Lung (tissue), 12 donors: ENCODE data around the gene SLC2A4. TPM values are rescaled to one million over a fixed set of nuclear protein-coding genes. Genes with fewer than 3 reads are reported as not detected.

Source experiments
- ATAC-seq: fragments of 200-7000 bp; cut with Tn5 transposase; one replicate; pipeline ENCODE4 v1.9.1; 2020; ENCODE audit warnings: moderate number of reproducible peaks; ENCODE audit not compliant: insufficient read depth, low FRiP score
- DNase-seq, 3 donors: peaks; one replicate each; pipeline ENCODE4 v3.0.0-alpha.2; 2013 to 2017
- H3K27ac ChIP-seq, 2 donors: one replicate each; pipeline ENCODE4 v1.5.1; 2013; ENCODE audit warnings: mild to moderate bottlenecking in 2 of 2, moderate library complexity in 2 of 2, control low read depth in 1 of 2, inconsistent platforms in 1 of 2, low read depth in 1 of 2, low read length in 1 of 2
- H3K27me3 ChIP-seq, 3 donors: one replicate each; pipeline ENCODE4 v1.5.1; 2013; ENCODE audit warnings: low read length in 2 of 3; ENCODE audit not compliant: control insufficient read depth in 3 of 3, insufficient read depth in 3 of 3
- H3K36me3 ChIP-seq, 4 donors: one replicate each; pipeline ENCODE4 v1.5.1; 2013; ENCODE audit warnings: low read length in 4 of 4, mild to moderate bottlenecking in 1 of 4, moderate library complexity in 1 of 4; ENCODE audit not compliant: control insufficient read depth in 4 of 4, insufficient read depth in 4 of 4
- H3K4me1 ChIP-seq, 5 donors: one replicate each; pipeline ENCODE4 v1.5.1; 2013; ENCODE audit warnings: low read length in 5 of 5, mild to moderate bottlenecking in 2 of 5, moderate library complexity in 1 of 5; ENCODE audit not compliant: control insufficient read depth in 5 of 5, insufficient read depth in 5 of 5
- H3K4me3 ChIP-seq: one replicate; pipeline ENCODE4 v1.5.1; 2013; ENCODE audit warnings: mild to moderate bottlenecking, control low read depth, moderate library complexity
- H3K9ac ChIP-seq, 2 donors: one replicate each; pipeline ENCODE4 v1.5.1; 2013; ENCODE audit warnings: low read length in 2 of 2, control low read depth in 1 of 2; ENCODE audit not compliant: insufficient read depth in 1 of 2
- H3K9me3 ChIP-seq, 4 donors: one replicate each; pipeline ENCODE4 v1.5.1; 2013; ENCODE audit warnings: low read length in 3 of 4, mild to moderate bottlenecking in 1 of 4, moderate library complexity in 1 of 4; ENCODE audit not compliant: control insufficient read depth in 4 of 4, insufficient read depth in 3 of 4
- WGBS, 2 donors: extraction: QIAGEN DNeasy Blood & Tissue Kit; methylation state at CpG; one replicate each; pipeline ENCODE4 v1.1.7; 2013; 5-methylcytosine and 5-hydroxymethylcytosine counted together
- polyA plus RNA-seq, 2 donors: library from polyadenylated mRNA; stranded (reverse); fragments of 200-250 nt; gene quantifications; one replicate each; pipeline ENCODE4 v1.2.1, GENCODE V29; 2013
- total RNA-seq, 2 donors: library from RNA; depleted of rRNA in 1 of 2; stranded (reverse); fragments of >200 nt in 1 of 2; gene quantifications; one replicate each; pipeline ENCODE4 v1.2.1, GENCODE V29; 2014 to 2021
- TF ChIP-seq, protein P1 (sequence below): IDR thresholded peaks from 2 replicates; pipeline ENCODE4 v1.5.1; 2012; ENCODE audit warnings: mild to moderate bottlenecking; ENCODE audit errors: control extremely low read depth, extremely low read depth
- donor health status: control.
- donor health status: control.
- donor health status: Bipolar disorder and iron deficiency.
- donor health status: healthy.
- donor health status: DM: yes; HTN: yes; CAD: no.

The SLC2A4 gene
- total and polyA plus RNA-seq, 4 donors = 1.1 to 2.0 (median 1.2) TPM

DNA sequence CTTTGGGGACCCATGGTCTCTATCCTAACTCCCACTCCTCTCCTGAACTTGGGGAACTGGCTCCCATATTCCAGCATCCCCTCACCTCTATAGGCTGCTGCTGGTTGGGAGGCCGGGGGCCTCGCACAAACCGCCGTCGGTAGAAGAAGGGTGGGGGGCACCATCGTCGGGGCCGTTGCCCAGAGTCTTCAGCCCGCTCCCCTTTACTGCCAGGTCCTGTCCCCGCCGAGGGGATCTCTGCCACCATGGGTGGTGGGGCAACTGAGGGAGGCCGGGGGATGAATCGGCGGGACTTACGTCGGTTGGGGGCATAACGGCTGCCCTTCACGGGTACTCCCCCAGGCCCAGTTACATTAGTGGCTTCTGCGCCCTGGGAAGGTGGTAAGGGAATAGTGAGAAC lies 8.6 kb downstream of the SLC2A4 start:
- WGBS, 2 donors = 91 to 94% methylated on average over 19 of the region's 19 CpGs
- TF ChIP-seq, protein P1, sequence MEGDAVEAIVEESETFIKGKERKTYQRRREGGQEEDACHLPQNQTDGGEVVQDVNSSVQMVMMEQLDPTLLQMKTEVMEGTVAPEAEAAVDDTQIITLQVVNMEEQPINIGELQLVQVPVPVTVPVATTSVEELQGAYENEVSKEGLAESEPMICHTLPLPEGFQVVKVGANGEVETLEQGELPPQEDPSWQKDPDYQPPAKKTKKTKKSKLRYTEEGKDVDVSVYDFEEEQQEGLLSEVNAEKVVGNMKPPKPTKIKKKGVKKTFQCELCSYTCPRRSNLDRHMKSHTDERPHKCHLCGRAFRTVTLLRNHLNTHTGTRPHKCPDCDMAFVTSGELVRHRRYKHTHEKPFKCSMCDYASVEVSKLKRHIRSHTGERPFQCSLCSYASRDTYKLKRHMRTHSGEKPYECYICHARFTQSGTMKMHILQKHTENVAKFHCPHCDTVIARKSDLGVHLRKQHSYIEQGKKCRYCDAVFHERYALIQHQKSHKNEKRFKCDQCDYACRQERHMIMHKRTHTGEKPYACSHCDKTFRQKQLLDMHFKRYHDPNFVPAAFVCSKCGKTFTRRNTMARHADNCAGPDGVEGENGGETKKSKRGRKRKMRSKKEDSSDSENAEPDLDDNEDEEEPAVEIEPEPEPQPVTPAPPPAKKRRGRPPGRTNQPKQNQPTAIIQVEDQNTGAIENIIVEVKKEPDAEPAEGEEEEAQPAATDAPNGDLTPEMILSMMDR = no peak
- Histone ChIP-seq H3K36me3 (no peaks in the 10 kb centered on the region), H3K4me3 (no peak overlapping the region), H3K9ac (no peak overlapping the region), H3K27ac (no peak overlapping the region), H3K9me3 (no peaks in the 10 kb centered on the region), H3K27me3 (peaks cover 0 to 25% (median 15%) of the 10 kb centered on the region in 3 donors), H3K4me1 (peaks cover 2 to 14% (median 10%) of the 10 kb centered on the region in 5 donors)
- DNase-seq (no peak), ATAC-seq (no peak)

DNA sequence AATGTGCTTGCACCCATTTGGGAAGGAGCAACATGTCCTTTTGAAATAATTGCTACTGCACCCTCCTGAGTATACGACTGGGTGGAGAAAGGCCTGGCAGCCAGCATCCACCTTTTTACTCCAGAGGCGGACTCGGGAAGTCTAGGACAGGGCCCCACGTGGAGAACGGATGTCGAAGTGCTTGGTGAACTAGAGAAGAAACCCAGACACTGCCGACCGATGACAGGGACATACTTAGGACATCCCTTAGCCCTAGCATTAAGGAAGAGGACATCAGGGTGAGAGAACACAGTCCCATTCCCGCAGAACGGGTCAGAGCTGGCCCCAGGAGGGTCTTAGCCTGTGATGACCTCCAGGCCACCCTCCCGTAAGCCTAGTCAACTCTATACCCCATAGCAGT lies 9.2 kb downstream of the SLC2A4 start:
- TF ChIP-seq, protein P1 = no peak
- Histone ChIP-seq H3K4me1 (peaks cover 2 to 14% (median 10%) of the 10 kb centered on the region in 5 donors), H3K9me3 (no peaks in the 10 kb centered on the region), H3K9ac (no peak overlapping the region), H3K27ac (no peak overlapping the region), H3K36me3 (no peaks in the 10 kb centered on the region), H3K4me3 (no peak overlapping the region), H3K27me3 (peaks cover 0 to 30% (median 21%) of the 10 kb centered on the region in 3 donors)
- no peak for ATAC-seq
- no peak for DNase-seq
- 86 to 90% methylated on average over 11 of the region's 11 CpGs for WGBS, 2 donors

DNA sequence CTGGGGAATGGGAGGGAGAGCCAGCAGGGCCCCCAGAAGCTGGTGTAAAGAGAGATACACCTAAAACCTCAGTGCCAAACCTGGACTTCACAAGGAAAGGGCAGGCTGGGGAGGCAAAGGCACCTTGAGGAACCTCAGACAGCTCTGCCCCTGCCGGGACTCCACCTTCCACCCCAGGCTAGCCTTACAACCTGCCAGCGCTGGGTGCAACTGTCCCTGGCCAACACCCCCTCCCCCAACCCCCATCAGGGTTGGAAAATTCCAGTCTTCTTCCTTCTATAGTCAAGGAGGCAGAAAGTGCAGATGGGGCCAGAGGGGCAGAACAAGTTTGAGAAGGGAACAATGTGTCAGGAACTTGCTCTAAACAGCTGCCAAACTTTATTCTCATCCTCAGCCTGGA lies 10.7 kb downstream of the SLC2A4 start:
- 73 to 78% methylated on average over 2 of the region's 2 CpGs for WGBS, 2 donors
- H3K9me3 ChIP-seq = no peaks in the 10 kb centered on the region
- DNase-seq (no peak), ATAC-seq (no peak)
- TF ChIP-seq, protein P1 = no peak
- no peak overlapping the region for H3K4me3 ChIP-seq
- H3K9ac ChIP-seq = no peak overlapping the region
- peaks cover 0 to 37% (median 24%) of the 10 kb centered on the region in 3 donors for H3K27me3 ChIP-seq
- H3K36me3 ChIP-seq = no peaks in the 10 kb centered on the region
- no peak overlapping the region for H3K27ac ChIP-seq
- H3K4me1 ChIP-seq = peaks cover 2 to 14% (median 11%) of the 10 kb centered on the region in 5 donors

DNA sequence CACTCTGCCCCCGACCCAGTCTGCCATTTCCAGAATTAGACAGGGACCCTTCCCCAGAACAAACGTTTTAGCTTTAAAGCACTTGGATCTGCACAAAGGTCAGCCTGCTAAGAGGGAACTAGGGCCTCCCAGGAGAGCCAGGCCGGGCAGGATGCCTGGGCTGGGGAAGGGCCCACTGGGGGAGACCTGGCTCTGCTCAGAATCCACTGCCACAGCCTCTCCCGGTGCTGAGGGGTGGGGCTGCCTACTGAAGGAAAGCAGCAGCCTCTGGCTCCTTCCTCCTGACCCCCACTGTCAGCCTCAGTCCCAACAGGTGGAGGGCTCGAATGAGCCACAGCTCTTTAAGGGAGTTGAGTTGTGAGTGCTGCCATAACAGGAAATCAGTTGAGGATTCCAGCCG lies 11.2 kb downstream of the SLC2A4 start:
- H3K27me3 ChIP-seq = peaks cover 0 to 37% (median 24%) of the 10 kb centered on the region in 3 donors
- WGBS, 2 donors = 39 to 43% methylated on average over 6 of the region's 6 CpGs
- H3K4me1 ChIP-seq = peaks cover 2 to 14% (median 11%) of the 10 kb centered on the region in 5 donors
- TF ChIP-seq, protein P1 = no peak
- ATAC-seq = no peak
- H3K36me3 ChIP-seq = no peaks in the 10 kb centered on the region
- no peak overlapping the region for H3K27ac ChIP-seq
- no peaks in the 10 kb centered on the region for H3K9me3 ChIP-seq
- no peak overlapping the region for H3K4me3 ChIP-seq
- peak in 1 of 3 donors; percentile 50 for DNase-seq
- H3K9ac ChIP-seq = no peak overlapping the region
